ENCODE measurements around the gene UTF1.

DNA sequence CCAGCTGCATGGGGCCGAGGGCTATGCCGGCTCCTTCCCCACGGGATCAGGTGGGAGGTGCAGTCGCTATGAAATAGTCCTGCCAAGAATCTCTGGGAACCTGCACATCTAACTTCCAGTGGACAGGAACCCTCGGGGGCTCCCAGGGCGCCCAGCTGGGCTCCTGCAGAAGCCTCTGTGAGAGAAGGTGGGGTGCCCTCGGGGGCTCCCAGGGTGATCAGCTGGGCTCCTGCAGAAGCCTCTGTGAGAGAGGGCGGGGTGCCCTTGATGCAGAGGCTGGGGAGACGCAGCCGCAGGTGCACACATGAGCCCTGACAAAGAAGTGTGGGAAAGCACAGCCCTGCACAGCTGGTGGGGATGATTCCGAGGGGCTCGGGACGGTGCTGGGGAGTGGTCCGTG, 13.6 kb downstream of the UTF1 start:
- TF ChIP-seq GATA3 (IDR thresholded peaks at IDR 0.05; ENCODE audit: low read depth, low read length), result no peak
- TF ChIP-seq GATA2 (IDR thresholded peaks at IDR 0.05; ENCODE audit: low read depth, low read length), result no peak

Measured in SH-SY5Y (cell line).